H1 (cell line): ENCODE results near the gene LYPD4. TPM values are rescaled to one million over a fixed set of nuclear protein-coding genes. Genes with fewer than 3 reads are reported as not detected.

ENCODE experiments used
- CTCF ChIA-PET: fragments of 300-600 bp; sonication (Branson Sonifier 250); formaldehyde crosslinking; loops from one replicate; lab custom pipeline; 2021; ENCODE audit not compliant: partially characterized antibody; lab: Charles Lee
- POLR2A ChIA-PET: fragments of 300-600 bp; sonication (Branson Sonifier 250); formaldehyde crosslinking; loops from one replicate; lab custom pipeline; 2021; ENCODE audit warnings: inconsistent platforms; ENCODE audit not compliant: partially characterized antibody; lab: Charles Lee
- DNase-seq, 2 experiments: peaks; one replicate each; pipeline versions ENCODE4 v3.0.0 to v3.0.0-alpha.2; 2010 to 2022; ENCODE audit warnings: low spot score in 2 of 2, low read depth in 1 of 2, mixed read lengths in 1 of 2
- FAIRE-seq: peaks from 2 replicates; lab custom pipeline; 2011; peaks lifted over from hg19 to GRCh38; lab: Jason Lieb, UNC
- H2AFZ ChIP-seq: 2 replicates; pipeline ENCODE4 v1.8.1; 2012; ENCODE audit warnings: low read length, inconsistent platforms
- H2AK5ac ChIP-seq: 2 replicates; pipeline ENCODE4 v1.6.1; 2013; ENCODE audit warnings: low read depth, low read length
- H2BK120ac ChIP-seq: replicated peaks from 2 replicates; pipeline ENCODE3; 2013; ENCODE audit warnings: low read depth, low read length, inconsistent platforms
- H2BK12ac ChIP-seq: 2 replicates; pipeline ENCODE4 v1.6.1; 2013; ENCODE audit warnings: low read depth, low read length
- H2BK15ac ChIP-seq: 2 replicates; pipeline ENCODE4 v1.6.1; 2013; ENCODE audit warnings: low read length
- H2BK20ac ChIP-seq: 2 replicates; pipeline ENCODE4 v1.6.1; 2013; ENCODE audit warnings: low read length
- H2BK5ac ChIP-seq: 2 replicates; pipeline ENCODE4 v1.6.1; 2013; ENCODE audit warnings: low read depth, low read length
- H3K14ac ChIP-seq: 2 replicates; pipeline ENCODE4 v1.6.1; 2013; ENCODE audit warnings: inconsistent platforms; ENCODE audit not compliant: insufficient read length
- H3K18ac ChIP-seq: 2 replicates; pipeline ENCODE4 v1.6.1; 2013; ENCODE audit warnings: low read length; ENCODE audit errors: extremely low read depth
- H3K23ac ChIP-seq: 2 replicates; pipeline ENCODE4 v1.6.1; 2013; ENCODE audit warnings: inconsistent platforms; ENCODE audit not compliant: insufficient read length
- H3K23me2 ChIP-seq: 2 replicates; pipeline ENCODE4 v1.6.1; 2013; ENCODE audit warnings: low read depth, low read length
- H3K27ac ChIP-seq: 2 replicates; pipeline ENCODE4 v1.6.1; 2011; ENCODE audit warnings: low read depth, low read length, inconsistent platforms
- H3K27me3 ChIP-seq, 4 experiments: replicated peaks in 1 of 4; 1 replicate in 1 of 4; 2 replicates in 3 of 4; pipeline versions ENCODE4 v1.6.1 to v1.8.1; 2011 to 2013; ENCODE audit warnings: low read length in 3 of 4, mild to moderate bottlenecking in 3 of 4, inconsistent platforms in 2 of 4, mixed read lengths in 2 of 4, moderate library complexity in 1 of 4; ENCODE audit not compliant: control insufficient read depth in 3 of 4, insufficient read depth in 3 of 4; ENCODE audit errors: extremely low read depth in 1 of 4
- H3K36me3 ChIP-seq, 4 experiments: 2 replicates each; pipeline versions ENCODE4 v1.6.1 to v1.8.1; 2011 to 2013; ENCODE audit warnings: mild to moderate bottlenecking in 4 of 4, low read length in 3 of 4, moderate library complexity in 2 of 4, control low read depth in 1 of 4, inconsistent platforms in 1 of 4; ENCODE audit not compliant: insufficient read depth in 4 of 4, control insufficient read depth in 2 of 4
- H3K4ac ChIP-seq: replicated peaks from 2 replicates; pipeline ENCODE3; 2013; ENCODE audit warnings: low read length, low read depth, mixed read lengths, inconsistent platforms; ENCODE audit not compliant: insufficient read length
- H3K4me1 ChIP-seq, 4 experiments: replicated peaks in 1 of 4; 1 replicate in 1 of 4; 2 replicates in 3 of 4; pipeline versions ENCODE4 v1.6.1 to v1.8.1; 2011 to 2013; ENCODE audit warnings: low read length in 3 of 4, inconsistent platforms in 2 of 4, mixed read lengths in 1 of 4; ENCODE audit not compliant: insufficient read depth in 4 of 4, control insufficient read depth in 3 of 4
- H3K4me2 ChIP-seq, 2 experiments: 2 replicates each; pipeline versions ENCODE4 v1.6.1 to v1.8.1; 2011 to 2013; ENCODE audit warnings: low read depth in 2 of 2, low read length in 2 of 2, control low read depth in 1 of 2, inconsistent platforms in 1 of 2, mild to moderate bottlenecking in 1 of 2; ENCODE audit not compliant: insufficient read depth in 1 of 2
- H3K4me3 ChIP-seq, 4 experiments: fragments of 200-600, 300-600 bp in 1 of 4; sonication (generic), shearing (Covaris generic), sonication (Bioruptor Twin) in 1 of 4; 2 replicates each; pipeline versions ENCODE4 v1.5.1 to v1.8.1; 2011 to 2016; ENCODE audit warnings: low read length in 4 of 4, low read depth in 3 of 4, control low read depth in 2 of 4, inconsistent platforms in 2 of 4, mild to moderate bottlenecking in 2 of 4, mixed read lengths in 1 of 4, moderate library complexity in 1 of 4; ENCODE audit not compliant: insufficient read depth in 2 of 4; ENCODE audit errors: extremely low read depth in 1 of 4
- H3K56ac ChIP-seq: replicated peaks from 2 replicates; pipeline ENCODE3; 2013; ENCODE audit warnings: low read depth, mild to moderate bottlenecking, mixed read lengths, low read length, inconsistent platforms; ENCODE audit not compliant: insufficient read length
- H3K79me1 ChIP-seq: 2 replicates; pipeline ENCODE4 v1.6.1; 2013; ENCODE audit warnings: low read depth, low read length, control low read depth
- H3K79me2 ChIP-seq, 2 experiments: 2 replicates each; pipeline versions ENCODE4 v1.6.1 to v1.8.1; 2012 to 2013; ENCODE audit warnings: low read length in 2 of 2, mild to moderate bottlenecking in 2 of 2, inconsistent platforms in 1 of 2; ENCODE audit not compliant: insufficient read depth in 2 of 2, control insufficient read depth in 1 of 2
- H3K9ac ChIP-seq, 4 experiments: replicated peaks in 1 of 4; 1 replicate in 1 of 4; 2 replicates in 3 of 4; pipeline versions ENCODE4 v1.6.1 to v1.8.1; 2011 to 2013; ENCODE audit warnings: low read depth in 3 of 4, low read length in 3 of 4, control low read depth in 2 of 4, mild to moderate bottlenecking in 2 of 4, moderate library complexity in 2 of 4, inconsistent platforms in 1 of 4; ENCODE audit errors: extremely low read depth in 1 of 4
- H3K9me3 ChIP-seq, 2 experiments: 2 replicates each; pipeline versions ENCODE4 v1.6.1 to v1.8.1; 2012 to 2013; ENCODE audit warnings: mild to moderate bottlenecking in 2 of 2, moderate library complexity in 2 of 2, control low read depth in 1 of 2, inconsistent platforms in 1 of 2, low read depth in 1 of 2, low read length in 1 of 2, mixed read lengths in 1 of 2; ENCODE audit not compliant: insufficient read depth in 2 of 2
- H4K20me1 ChIP-seq, 2 experiments: replicated peaks in 1 of 2; 2 replicates each; pipeline versions ENCODE3 to v1.8.1; 2011 to 2013; ENCODE audit warnings: inconsistent platforms in 2 of 2, low read length in 2 of 2, mild to moderate bottlenecking in 1 of 2; ENCODE audit not compliant: insufficient read depth in 2 of 2, control insufficient read depth in 1 of 2
- H4K5ac ChIP-seq: 2 replicates; pipeline ENCODE4 v1.6.1; 2013; ENCODE audit warnings: low read length, low read depth, mixed read lengths, inconsistent platforms; ENCODE audit not compliant: insufficient read length
- H4K8ac ChIP-seq: 2 replicates; pipeline ENCODE4 v1.8.0; 2013; ENCODE audit warnings: mild to moderate bottlenecking, moderate library complexity, low read length, inconsistent platforms; ENCODE audit not compliant: insufficient read depth; ENCODE audit errors: extremely low read depth
- H4K91ac ChIP-seq: replicated peaks from 2 replicates; pipeline ENCODE3; 2013; ENCODE audit warnings: low read length, mixed read lengths, inconsistent platforms; ENCODE audit not compliant: insufficient read length
- EGR1 ChIP-seq: IDR thresholded peaks from 2 replicates; pipeline ENCODE4 v1.6.1; 2011; ENCODE audit warnings: low read depth, low read length, borderline replicate concordance
- HDAC6 ChIP-seq: IDR thresholded peaks from one replicate; pipeline ENCODE4 v1.7.1; 2012; ENCODE audit warnings: low read depth, mild to moderate bottlenecking, inconsistent platforms, low read length, moderate library complexity
- RAD21 ChIP-seq, 2 experiments: IDR thresholded peaks in 1 of 2; conservative IDR thresholded peaks in 1 of 2; 2 replicates each; pipeline ENCODE4 v1.6.1; 2011; ENCODE audit warnings: low read depth in 2 of 2, low read length in 2 of 2, improper control_type of control experiment in 1 of 2, inconsistent platforms in 1 of 2, mild to moderate bottlenecking in 1 of 2, moderate library complexity in 1 of 2
- RXRA ChIP-seq: IDR thresholded peaks from 2 replicates; pipeline ENCODE4 v1.6.1; 2011; ENCODE audit warnings: low read depth, mild to moderate bottlenecking, low read length, moderate library complexity; ENCODE audit not compliant: insufficient read depth
- WGBS, 2 experiments: shearing (Covaris generic) in 1 of 2; methylation state at CpG; one replicate each; pipeline versions ENCODE4 v1.1.6 to v1.1.7; 2013 to 2015; ENCODE audit warnings: low lambda C conversion rate in 2 of 2, mixed read lengths in 2 of 2, inconsistent platforms in 1 of 2, low coverage in 1 of 2, missing lambda C conversion rate in 1 of 2; ENCODE audit not compliant: insufficient replicate concordance in 2 of 2, insufficient coverage in 1 of 2, insufficient read length in 1 of 2; ENCODE audit errors: extremely low coverage in 1 of 2, missing lambda C conversion rate in 1 of 2; 5-methylcytosine and 5-hydroxymethylcytosine counted together
- polyA plus RNA-seq, 7 experiments: library from polyadenylated mRNA; depleted of rRNA in 3 of 7; stranded (reverse) in 5 of 7; unstranded in 2 of 7; fragments of >200 nt in 5 of 7; fragments of 200-250 nt in 2 of 7; gene quantifications; 1 replicate in 5 of 7; 2 replicates in 1 of 7; 4 replicates in 1 of 7; pipeline versions ENCODE4 v1.2.1 to v1.2.3, GENCODE V29; 2011 to 2013; ENCODE audit warnings: missing spikeins in 2 of 7, mixed read lengths in 2 of 7
- total RNA-seq: library from RNA; stranded (reverse); fragmentation: NEBNext Ultra II Directional; extraction: Animal tissue kit (Norgen Biotek cat#: 25700); gene quantifications from 2 replicates; pipeline ENCODE4 v1.2.1, GENCODE V29; 2021
- TF ChIP-seq, protein P1 (sequence below), 3 experiments: IDR thresholded peaks; 1 replicate in 2 of 3; 2 replicates in 1 of 3; pipeline versions ENCODE4 v1.5.1 to v1.6.1; 2011; ENCODE audit warnings: low read length in 3 of 3, mild to moderate bottlenecking in 3 of 3, inconsistent platforms in 2 of 3, low read depth in 1 of 3, moderate library complexity in 1 of 3; ENCODE audit not compliant: insufficient read depth in 1 of 3; ENCODE audit errors: control extremely low read depth in 1 of 3
- TF ChIP-seq, protein P2 (sequence below): IDR thresholded peaks from 2 replicates; pipeline ENCODE4 v1.6.1; 2012; ENCODE audit warnings: low read length, inconsistent platforms

Gene LYPD4
- total and polyA plus RNA-seq, 2 of the 8 experiments (the other 6 are each of a cell fraction or from before 2014, with no cell fraction given), result 0.06 TPM; not detected in 1

GRCh38 chr19:41792513-41793413 is 51.7 kb downstream of the LYPD4 start:
- H2AK5ac ChIP-seq, result no peak overlapping the region
- no peak overlapping the region for H2AFZ ChIP-seq
- no peaks in the 10 kb centered on the region for H4K20me1 ChIP-seq
- H3K23me2 ChIP-seq, result no peaks in the 10 kb centered on the region
- H2BK20ac ChIP-seq, result no peak overlapping the region
- no peaks in the 10 kb centered on the region for H3K79me2 ChIP-seq
- H3K4me3 ChIP-seq, result no peak overlapping the region
- H4K5ac ChIP-seq, result no peak overlapping the region
- no peak overlapping the region for H2BK12ac ChIP-seq
- CTCF ChIA-PET, result interaction anchor here (0.6 to 2.3 kb wide), 19 partner anchors 12 to 1009 kb away, joined by 3 to 12 read pairs (median 3); partner anchors contain the start of gene CEACAM7
- no peak overlapping the region for H3K4me2 ChIP-seq
- H2BK5ac ChIP-seq, result no peak overlapping the region
- no peak overlapping the region for H3K14ac ChIP-seq
- no peak overlapping the region for H2BK15ac ChIP-seq
- H3K9me3 ChIP-seq, result peaks cover 0 to 35% of the 10 kb centered on the region in 2 experiments; a peak in 2 of 4 replicates
- no peak overlapping the region for H3K4ac ChIP-seq
- H3K27ac ChIP-seq, result no peak overlapping the region
- FAIRE-seq (no peak), DNase-seq (peak; percentile 29 to 76)
- H3K36me3 ChIP-seq, result no peaks in the 10 kb centered on the region
- H3K27me3 ChIP-seq, result no peaks in the 10 kb centered on the region; a peak in 1 of 7 replicates
- H2BK120ac ChIP-seq, result no peak overlapping the region
- no peak overlapping the region for H3K9ac ChIP-seq
- no peak overlapping the region; the same call in 1 of the 2 replicates for H4K8ac ChIP-seq
- POLR2A ChIA-PET, result no interaction called here
- no peak overlapping the region for H3K56ac ChIP-seq
- H3K79me1 ChIP-seq, result no peaks in the 10 kb centered on the region
- H3K18ac ChIP-seq, result no peak overlapping the region
- WGBS, 2 experiments, result 51% methylated on average over 22 of the region's 22 CpGs; no CpG with 5 or more reads in 1 of the 2 experiments
- no peak overlapping the region for H4K91ac ChIP-seq
- H3K23ac ChIP-seq, result no peak overlapping the region
- no peaks in the 10 kb centered on the region for H3K4me1 ChIP-seq
- TF ChIP-seq, protein P1, sequence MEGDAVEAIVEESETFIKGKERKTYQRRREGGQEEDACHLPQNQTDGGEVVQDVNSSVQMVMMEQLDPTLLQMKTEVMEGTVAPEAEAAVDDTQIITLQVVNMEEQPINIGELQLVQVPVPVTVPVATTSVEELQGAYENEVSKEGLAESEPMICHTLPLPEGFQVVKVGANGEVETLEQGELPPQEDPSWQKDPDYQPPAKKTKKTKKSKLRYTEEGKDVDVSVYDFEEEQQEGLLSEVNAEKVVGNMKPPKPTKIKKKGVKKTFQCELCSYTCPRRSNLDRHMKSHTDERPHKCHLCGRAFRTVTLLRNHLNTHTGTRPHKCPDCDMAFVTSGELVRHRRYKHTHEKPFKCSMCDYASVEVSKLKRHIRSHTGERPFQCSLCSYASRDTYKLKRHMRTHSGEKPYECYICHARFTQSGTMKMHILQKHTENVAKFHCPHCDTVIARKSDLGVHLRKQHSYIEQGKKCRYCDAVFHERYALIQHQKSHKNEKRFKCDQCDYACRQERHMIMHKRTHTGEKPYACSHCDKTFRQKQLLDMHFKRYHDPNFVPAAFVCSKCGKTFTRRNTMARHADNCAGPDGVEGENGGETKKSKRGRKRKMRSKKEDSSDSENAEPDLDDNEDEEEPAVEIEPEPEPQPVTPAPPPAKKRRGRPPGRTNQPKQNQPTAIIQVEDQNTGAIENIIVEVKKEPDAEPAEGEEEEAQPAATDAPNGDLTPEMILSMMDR (IDR thresholded peaks at IDR 0.05; ENCODE audit: control extremely low read depth in 1 of 3, insufficient read depth in 1 of 3, low read depth in 1 of 3, low read length in 3 of 3), result peak; percentile 62 to 77 (median 71)
- TF ChIP-seq RAD21 (IDR thresholded peaks at IDR 0.05 in 1 of 2, conservative IDR thresholded peaks at IDR 0.05 in 1 of 2; ENCODE audit: low read depth in 2 of 2, low read length in 2 of 2) (peak; percentile 25 to 44; a peak in 3 of 4 replicates), EGR1 (no peak), RXRA (no peak), HDAC6 (no peak)
- TF ChIP-seq, protein P2, sequence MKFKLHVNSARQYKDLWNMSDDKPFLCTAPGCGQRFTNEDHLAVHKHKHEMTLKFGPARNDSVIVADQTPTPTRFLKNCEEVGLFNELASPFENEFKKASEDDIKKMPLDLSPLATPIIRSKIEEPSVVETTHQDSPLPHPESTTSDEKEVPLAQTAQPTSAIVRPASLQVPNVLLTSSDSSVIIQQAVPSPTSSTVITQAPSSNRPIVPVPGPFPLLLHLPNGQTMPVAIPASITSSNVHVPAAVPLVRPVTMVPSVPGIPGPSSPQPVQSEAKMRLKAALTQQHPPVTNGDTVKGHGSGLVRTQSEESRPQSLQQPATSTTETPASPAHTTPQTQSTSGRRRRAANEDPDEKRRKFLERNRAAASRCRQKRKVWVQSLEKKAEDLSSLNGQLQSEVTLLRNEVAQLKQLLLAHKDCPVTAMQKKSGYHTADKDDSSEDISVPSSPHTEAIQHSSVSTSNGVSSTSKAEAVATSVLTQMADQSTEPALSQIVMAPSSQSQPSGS, result no peak
